ENCODE measurements around the gene CPNE5. TPM values are rescaled to one million over a fixed set of nuclear protein-coding genes. Genes with fewer than 3 reads are reported as not detected.

Gene CPNE5
- total RNA-seq, 1 donor from 2014 or later = 25.7 TPM

DNA sequence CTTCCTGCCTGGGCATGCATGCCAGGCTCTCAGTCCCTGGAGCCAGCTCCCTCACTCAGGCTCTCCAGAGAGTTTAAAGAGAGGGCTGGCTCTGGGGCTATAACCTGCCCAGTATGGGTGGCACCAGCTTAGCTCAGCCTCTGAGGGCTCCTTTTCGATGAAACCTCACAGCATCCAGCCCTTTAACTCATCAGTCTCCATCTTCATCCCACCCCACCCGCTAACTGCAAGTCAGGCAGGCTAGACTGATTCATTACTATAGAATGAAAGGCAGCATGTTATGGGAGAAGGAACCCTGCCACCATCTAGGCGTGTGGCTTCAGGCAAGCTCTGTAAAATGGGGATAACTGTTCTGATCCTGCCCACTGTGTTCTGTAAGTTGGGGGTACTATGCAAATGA, 88.2 kb downstream of the CPNE5 start:
- DNase-seq (ENCODE audit: extremely low read depth, low read depth, low spot score) = no peak

DNA sequence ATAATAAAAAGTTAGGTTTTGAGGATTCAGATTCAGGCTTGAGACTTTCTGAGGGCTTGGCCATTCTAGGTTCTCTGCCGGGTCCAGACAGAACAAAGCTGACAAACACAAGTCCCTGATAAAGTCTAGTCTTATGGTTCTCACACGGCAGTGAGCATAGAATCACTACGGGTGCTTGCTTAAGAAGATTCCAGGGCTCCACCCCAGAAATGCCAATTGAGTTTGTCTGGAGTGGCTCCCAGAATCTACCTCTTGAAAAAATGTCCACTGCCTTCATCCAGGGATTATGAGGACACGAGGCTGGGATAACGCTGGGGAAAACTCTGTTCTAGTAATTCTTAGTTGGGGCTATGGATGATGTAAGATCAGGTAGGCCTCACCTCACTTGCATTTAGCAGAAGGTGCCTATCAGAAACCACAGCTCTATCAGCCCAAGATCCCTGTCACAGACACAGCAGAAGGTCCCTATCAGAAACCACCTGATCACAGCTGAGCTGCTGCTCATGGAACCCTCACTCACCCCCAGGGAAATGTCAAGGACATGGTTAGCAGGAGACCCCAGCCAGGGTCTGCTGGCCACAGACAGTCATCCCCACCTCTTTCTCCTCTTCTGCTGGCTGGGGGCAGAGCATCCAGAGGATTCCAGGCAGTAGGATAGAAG, 89.3 kb downstream of the CPNE5 start:
- no peak for DNase-seq (ENCODE audit: extremely low read depth, low read depth, low spot score)

DNA sequence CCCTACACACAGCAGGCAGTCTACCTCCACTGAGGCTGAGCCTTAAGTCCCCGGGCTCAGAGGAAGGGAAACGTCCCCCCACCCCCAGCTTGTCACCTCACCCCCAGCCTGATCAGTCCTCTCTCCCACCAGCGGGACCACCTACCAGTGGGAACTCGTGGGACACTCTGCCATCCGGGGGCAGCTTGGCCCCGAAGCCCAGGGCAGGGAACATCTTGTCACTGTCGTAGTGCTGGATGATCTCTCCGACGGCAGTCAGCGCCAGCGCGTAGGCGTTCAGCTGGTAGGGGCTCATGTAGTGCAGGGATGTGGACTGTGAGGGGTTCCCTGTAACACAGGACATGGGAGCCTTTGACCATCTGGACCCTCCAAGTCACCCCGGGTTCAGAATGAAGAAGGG, 93.0 kb downstream of the CPNE5 start:
- DNase-seq (ENCODE audit: extremely low read depth, low read depth, low spot score) = no peak

DNA sequence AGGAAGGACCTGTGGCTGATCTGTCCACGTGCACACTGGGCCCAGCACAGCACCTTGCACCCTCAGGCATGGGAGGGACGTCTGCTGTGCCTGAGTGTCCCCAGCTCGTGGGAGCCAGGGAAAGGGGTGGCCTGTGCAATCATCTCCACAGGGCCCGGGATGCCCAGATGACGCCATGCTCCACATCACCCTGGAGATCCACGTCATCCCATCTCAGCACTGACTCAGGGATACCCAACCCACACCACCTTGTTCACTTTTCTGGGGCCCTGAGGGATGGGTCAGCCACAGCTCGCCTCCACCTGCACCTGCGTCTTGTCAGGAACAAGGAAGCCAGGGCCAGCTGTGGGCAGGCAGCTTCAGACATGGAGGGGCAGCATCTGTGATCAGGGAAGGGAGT, 93.4 kb downstream of the CPNE5 start:
- no peak for DNase-seq (ENCODE audit: extremely low read depth, low read depth, low spot score)

DNA sequence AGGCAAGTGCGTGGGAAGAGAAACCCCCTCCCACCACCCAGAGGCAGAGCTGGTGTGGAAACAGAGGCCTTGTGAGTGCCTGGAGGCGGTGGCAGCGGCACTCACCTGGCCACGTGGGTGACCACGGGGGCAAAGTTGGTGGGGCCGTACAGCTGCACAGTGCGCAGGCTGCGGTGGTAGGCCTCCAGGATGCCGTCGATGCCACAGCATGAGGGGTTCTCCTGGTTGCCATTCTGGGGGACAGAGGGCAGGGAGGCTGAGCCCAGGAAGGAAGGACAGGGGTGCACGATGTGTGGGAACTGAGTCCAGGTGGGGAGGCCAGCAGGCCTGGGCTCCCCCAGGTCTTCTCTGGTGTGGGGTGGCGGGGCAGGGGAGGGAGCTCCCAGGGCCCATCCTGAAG, 94.0 kb downstream of the CPNE5 start:
- no peak for DNase-seq (ENCODE audit: extremely low read depth, low read depth, low spot score)

DNA sequence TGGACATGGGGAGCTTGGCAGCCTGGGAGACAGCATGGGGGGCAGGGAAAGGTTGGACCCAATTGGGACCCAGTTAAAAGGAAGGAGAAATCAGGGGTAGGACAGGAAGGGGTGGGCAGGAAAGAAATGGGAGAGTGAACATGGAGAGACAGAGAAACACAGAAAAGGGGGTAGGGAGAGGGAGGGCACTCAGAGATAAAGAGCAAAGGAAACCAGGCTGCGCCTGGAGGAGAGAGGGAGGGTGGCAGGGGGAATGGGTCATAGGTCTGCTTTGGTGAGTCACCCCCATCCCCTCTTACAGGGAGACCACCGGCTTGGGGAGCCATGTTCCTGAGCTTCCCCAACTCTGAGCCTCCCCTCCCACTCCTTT, 95.0 kb downstream of the CPNE5 start:
- DNase-seq (ENCODE audit: extremely low read depth, low read depth, low spot score) = no peak

DNA sequence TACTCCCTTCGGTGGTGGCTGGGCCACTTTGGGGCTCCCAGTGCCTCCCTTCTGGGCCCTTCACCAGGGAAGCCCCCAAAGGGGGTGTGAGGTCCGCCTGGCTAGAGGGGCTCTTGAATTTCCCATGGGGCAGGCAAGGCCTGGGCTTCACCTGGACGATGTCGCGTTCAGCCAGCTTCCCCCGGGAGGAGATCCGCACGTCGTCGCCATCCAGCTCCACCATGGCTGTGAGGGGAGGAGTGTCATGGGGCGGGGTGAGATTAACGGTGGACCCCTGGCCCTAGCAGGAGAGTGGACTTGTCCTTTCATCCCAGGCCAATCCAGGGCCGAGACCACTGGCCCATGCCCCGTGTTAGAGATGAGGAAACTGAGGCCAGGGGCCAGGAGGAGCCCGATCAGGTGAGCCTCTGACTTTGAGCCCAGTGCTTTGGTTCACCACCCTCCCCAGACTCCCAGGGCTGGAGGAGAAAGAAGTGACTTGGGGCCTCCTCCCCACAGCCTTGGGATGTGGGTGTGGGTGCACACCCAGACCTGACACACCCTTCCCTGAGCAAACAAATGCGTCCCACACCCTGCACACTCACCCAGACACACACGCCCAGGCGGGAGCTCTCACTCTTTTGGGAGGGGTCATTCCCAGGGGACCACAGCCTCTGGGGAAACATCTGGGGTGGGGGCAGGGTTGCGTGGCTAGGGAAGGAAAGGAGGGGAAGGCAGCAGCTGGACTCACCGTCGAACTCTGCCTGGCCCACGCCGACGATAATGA, 95.5 kb downstream of the CPNE5 start:
- DNase-seq (ENCODE audit: extremely low read depth, low read depth, low spot score) = no peak

DNA sequence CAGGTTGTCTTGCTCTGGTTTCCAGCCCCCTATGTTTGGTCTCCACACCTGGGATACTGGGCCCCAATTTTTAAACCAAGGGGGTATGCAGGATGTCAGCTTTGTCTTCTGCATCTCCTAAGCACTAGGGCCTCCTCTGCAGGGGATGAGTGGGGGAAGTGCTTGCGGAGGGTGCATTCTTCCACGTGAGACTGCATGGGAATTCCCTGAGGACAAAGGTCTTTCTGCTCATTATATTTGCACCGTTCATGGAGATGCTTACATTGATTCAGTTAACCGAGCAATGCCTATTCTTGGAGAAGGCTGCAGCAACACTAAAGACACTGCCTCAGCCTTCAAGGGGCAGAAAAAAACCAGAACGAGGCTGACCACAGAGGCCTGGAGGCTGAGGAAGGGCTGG, 96.2 kb downstream of the CPNE5 start:
- no peak for DNase-seq (ENCODE audit: extremely low read depth, low read depth, low spot score)

DNA sequence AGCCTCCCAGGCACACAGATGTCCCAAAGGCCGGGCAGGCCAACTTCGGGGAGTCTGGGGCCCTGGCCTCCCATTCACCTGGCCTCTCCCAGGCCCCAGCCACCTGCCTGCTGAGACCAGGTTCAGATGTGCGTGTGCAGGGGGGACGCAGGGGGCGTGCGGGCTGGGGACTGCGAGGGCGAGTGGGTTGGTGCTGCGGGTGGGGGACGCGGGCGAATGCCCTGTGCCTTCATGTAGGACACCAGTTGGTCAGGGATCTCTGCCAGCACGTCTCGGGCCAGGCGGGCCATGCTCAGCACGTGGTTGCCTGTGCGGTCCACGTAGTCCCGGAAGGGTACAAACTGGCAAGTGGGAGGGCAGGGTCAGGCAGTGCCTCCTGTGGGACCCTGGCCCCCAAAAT, 97.1 kb downstream of the CPNE5 start:
- DNase-seq (ENCODE audit: extremely low read depth, low read depth, low spot score) = no peak

DNA sequence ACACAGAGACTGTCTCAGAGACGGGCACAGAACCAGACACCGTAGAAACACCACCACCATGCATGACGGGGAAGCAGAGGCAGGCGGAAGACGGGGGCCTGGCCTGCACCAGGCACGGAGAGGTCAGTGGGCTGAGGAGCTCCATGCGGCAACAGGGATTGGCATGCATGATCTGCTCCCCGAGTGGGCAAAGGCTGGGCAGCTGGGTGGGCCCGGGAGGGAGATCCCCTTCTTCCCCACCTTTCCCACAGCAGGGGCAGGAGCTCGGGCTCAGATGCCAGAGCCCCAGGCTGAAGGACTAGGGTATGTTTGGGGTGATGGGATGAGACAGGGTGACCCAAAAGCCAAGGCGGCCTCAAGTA, 98.4 kb downstream of the CPNE5 start:
- DNase-seq (ENCODE audit: extremely low read depth, low read depth, low spot score) = no peak

DNA sequence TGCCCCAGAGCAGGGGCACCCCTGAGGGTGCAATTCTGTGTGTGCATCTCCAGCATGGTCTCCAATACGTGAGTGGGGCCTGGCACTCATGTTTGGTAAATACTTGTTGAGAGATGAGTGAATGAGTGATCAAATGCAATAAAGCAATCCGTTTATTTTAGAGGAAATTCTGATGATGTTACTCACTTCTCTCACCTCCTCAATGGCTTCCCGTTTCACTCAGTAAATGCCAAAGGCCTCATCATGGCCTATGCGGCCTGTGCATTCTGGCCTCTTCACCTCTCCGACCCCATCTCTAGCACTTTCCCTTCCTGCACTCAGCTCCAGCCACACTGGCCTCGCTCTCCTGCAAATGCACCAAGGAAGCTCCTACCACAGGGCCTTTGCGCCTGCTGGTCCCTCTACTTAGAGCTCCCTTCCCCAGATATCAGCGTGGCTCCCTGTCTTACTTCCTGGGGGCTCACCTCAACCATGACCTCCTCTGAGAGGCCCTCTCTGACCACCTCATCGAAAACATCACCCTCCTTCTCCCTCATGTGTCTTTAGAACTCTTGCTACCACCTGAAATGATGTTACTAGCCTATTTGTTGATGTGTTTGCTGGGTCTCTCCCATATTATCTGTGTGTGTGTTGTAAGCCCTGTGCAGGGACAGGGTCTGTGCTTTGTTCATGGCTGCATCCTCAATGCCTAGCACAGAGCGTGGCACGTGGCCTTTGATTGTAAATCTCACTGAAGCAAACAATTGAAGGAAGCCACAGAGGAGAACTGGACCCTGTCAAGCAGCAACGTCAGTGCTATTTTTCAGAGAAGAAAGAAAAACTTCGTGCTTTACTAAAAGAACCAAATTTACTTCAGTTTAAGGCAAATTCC, 99.1 kb downstream of the CPNE5 start:
- no peak for DNase-seq (ENCODE audit: extremely low read depth, low read depth, low spot score)

DNA sequence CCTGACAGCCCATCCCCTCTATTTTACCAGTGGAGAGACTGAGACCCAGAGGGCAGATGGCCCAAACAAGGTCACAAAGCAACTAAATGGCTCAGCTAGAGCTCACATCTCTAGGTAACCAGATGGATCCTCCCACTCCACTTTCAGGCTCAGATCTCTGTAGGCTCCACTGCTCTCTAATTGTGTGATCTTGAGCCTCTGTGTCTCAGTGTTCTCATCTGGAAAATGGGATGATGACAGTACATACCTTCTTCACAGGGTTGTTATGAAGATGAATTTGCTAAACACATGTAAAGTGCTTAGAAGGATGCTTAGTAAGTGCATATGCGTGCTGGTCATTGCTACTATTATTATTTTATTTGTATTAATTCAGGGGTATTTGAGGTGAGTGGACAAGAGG, 101.1 kb downstream of the CPNE5 start:
- no peak for DNase-seq (ENCODE audit: extremely low read depth, low read depth, low spot score)

DNA sequence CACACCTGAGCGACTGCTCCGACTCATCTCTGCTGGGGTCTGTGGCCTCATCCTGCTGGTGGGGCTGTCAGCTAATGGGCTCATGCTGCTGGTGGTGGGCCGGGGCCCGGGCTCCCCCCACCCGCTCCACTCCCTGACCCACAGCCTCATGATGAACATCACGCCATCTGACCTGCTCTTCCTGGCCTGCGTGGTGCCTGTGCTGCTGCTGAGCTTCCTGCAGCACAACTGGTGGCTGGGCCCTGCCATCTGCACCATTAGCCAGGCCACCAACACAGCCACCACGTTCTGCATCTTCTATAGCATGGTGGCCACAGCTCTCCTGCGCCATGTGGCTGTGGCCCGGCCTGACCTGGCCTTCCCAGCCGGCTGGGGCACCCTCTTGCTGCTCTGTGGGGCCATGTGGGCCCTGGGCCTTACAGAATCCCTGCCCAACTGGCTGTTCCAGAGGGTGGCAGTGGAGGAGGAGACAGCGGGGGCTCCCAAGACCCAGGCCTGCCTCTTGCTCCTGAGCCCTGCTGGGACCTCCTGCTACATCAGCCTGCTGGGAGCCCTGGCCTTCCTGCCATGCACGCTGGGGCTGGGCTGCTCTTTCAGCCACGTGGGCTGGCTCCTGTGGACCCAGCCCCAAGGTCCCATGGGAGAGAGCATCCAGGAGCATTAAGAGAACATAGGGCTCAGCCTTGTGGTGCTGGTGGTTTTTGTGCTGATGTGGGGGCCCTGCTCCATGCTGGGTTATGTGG, 102.0 kb downstream of the CPNE5 start:
- no peak for DNase-seq (ENCODE audit: extremely low read depth, low read depth, low spot score)

DNA sequence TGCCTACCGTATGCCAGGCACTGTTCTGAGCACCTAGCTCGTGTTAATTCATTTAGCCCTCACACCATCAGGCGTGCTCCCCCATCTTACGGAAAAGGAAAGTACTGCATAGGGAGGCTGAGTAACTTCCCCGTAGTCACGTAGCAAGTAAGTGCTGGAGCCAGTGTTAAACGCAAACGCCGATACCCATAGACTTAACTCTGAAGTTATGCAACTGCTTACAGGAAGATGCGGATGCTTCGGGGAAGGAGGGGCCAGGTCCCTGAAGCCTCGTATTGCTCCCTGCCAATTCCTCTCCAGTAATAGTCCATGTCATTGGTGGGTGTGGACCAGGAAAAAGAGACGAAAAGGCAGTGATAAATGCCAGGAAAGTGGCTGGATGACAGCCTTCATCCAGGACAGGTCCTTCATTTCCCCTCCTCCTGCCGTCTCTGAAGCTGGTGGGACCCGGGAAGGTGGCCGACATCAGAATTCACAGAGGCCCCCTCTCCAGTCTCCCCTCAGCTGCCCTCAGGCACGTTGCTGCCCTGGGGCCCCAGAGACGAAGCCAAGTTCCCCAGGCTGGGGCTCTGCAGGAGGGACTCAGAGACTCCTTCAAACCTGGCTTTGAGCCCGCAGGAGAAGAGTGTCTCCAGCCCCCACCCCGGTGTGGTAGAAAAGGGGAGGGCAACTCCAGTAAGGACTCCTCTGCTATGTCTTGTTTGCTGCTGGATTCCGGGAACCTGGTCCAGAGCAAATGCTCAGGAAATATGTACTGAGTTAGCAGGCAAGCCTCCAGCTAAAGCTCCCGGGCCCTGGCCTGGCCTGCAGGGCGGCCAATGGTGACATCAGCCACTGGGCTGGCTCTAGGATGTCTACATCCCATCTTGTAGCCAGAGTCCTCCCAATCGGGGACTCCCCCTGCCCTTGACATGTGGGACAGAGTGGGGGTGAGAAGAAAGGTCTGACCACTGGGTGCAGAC, 103.9 kb downstream of the CPNE5 start:
- no peak for DNase-seq (ENCODE audit: extremely low read depth, low read depth, low spot score)

DNA sequence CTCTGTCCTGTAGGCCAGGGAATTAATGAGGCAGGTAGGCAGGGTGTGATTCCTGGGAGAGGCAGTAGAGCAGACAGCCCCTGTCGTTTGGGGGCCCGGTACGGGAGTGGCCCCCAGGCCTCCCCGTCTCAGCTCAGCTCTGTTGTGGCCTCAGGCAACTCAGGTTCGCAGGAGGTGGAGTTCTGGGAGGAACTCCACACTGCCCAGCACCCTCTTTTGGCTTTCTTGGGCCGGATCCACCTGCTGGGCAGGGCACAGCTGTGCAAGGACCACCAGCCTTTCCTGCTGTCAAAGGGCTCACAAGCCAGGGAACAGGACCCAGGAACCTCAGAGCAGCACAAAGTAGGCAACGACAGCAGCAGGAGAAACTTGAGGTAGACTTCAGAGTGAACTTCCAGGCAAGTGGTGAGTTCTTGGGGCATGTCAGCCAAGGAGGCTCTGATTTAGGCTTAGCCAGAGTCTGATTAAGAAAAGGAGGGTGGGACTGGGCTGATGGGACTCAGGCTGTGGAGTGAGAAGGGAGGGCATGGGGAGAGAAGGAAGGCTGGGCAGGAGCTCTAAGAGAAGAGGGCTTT, 104.7 kb downstream of the CPNE5 start:
- DNase-seq (ENCODE audit: extremely low read depth, low read depth, low spot score) = no peak

DNA sequence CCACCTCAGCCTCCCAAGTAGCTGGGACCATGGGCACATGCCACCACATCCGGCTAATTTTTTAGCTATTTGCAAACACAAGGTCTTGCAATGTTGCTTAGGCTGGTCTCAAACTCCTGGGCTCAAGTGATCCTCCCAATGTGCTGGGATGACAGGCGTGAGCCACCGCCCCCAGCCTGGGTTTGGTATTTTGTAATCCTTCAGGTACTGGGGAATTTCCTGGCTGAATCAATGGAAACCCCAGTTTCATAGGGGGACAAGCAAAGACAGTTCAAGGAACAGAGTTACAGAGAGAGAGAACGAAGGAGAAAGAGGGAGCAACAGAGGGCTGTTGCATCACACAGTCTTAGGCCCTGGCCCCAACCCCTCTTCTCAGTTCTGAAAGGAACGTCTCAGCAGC, 105.9 kb downstream of the CPNE5 start:
- no peak for DNase-seq (ENCODE audit: extremely low read depth, low read depth, low spot score)

DNA sequence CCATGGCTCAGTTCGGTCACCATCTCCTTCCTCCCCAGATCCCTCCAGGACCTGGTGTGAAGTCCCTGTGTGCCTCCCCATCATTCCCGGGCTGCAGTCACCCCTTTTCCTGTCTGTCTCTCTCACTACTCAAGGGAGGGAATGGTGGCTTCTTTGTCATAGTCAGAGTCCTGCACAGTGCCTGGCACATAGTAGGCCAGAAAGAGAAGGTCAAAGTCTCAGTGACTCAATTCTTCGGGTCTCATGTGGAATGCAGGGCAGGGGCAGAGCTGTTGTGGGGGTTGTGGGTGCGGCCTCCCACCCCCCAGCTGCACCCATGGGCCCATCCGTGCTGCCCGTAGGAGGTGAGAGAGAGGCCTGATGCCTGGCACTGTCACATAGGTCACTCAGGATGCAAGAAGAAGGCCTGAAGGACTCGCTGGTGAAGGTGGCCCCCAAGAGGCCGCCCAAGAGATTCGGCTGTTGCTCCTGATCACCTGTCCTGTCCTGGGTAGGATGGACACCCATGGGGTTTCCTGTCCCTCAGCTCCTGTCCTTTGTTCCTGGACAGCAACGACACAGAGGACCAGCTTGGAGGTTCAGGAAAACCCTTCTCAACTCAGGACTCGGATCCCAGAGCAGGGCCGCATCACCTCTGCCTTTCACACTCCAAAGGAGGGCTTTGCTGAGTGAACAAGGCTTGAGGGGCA, 107.5 kb downstream of the CPNE5 start:
- DNase-seq (ENCODE audit: extremely low read depth, low read depth, low spot score) = no peak

DNA sequence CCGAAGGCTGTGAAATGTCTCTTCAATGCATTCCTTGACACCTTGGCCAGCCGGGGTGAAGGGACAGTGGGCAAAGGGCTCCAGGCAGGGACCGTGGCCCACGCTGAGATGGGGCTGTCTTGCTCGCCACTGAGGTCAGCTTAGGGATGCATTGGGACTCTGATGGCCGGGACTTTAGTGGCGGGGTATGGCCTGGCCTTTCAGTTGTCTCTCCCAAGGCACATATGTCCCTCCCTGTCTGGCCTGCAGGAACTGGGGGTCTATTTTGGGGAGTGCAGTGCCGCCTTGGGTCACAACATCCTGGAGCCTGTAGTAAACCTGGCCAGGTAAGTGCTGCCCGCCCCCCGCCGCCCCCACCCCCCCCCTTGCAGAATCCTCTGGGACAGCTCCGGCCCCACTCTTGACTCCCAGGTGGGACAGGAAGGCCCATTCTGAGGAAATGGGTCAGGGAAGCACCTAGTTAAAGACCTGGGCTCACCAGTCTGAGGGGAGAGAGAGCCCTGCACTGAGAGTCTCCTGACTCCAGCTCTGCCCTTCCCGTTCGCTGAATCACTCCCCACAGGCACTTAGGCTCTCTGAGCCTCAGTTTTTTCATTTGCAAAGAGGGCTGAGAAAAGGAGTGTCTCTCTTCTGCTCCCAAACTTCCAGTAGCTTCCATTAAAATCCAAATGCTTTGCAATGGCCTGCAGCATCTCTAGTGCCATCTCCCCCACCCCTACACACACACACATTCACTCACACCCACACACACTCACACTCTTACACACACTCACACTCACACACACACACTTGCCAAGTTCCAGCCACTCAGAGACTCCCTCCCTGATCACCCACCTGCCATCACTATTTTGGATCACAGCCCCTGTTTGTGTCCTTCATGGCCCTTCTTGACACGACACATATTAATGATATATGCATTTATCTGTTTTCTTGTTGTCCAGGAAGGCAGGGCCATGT, 108.5 kb downstream of the CPNE5 start:
- no peak for DNase-seq (ENCODE audit: extremely low read depth, low read depth, low spot score)
